Keratinocyte (primary cell): ENCODE data around the gene GTPBP6. TPM values are rescaled to one million over a fixed set of nuclear protein-coding genes. Genes with fewer than 3 reads are reported as not detected.
A peak's percentile ranks its signal among the peaks of the same experiment; 100 is the strongest.
"Not testable (repeated sequence)": the region's sequence is repeated elsewhere in the genome, so short reads cannot be mapped to it uniquely, and the experiment has no call there.

Experiments used
- DNase-seq: peaks from one replicate; pipeline ENCODE4 v3.0.0-alpha.2; 2011; ENCODE audit warnings: low read depth, missing footprints, low spot score
- FAIRE-seq: peaks from 2 replicates; lab custom pipeline; 2011; peaks lifted over from hg19 to GRCh38; lab: Jason Lieb, UNC
- H2AFZ ChIP-seq: 2 replicates; pipeline ENCODE4 v1.6.0; 2012; ENCODE audit warnings: low read length, control low read depth, inconsistent platforms; ENCODE audit not compliant: control insufficient read depth
- H3K27ac ChIP-seq: 2 replicates; pipeline ENCODE4 v1.5.1; 2011; ENCODE audit warnings: low read length; ENCODE audit not compliant: control insufficient read depth, insufficient read depth
- H3K27me3 ChIP-seq: 3 replicates; pipeline ENCODE4 v1.6.0; 2011; ENCODE audit warnings: low read length; ENCODE audit not compliant: control insufficient read depth, insufficient read depth; ENCODE audit errors: extremely low read depth
- H3K36me3 ChIP-seq, 2 experiments: 2 replicates in 1 of 2; 3 replicates in 1 of 2; pipeline ENCODE4 v1.5.1; 2011; ENCODE audit warnings: low read length in 2 of 2, mild to moderate bottlenecking in 1 of 2; ENCODE audit not compliant: control insufficient read depth in 2 of 2, insufficient read depth in 2 of 2; ENCODE audit errors: extremely low read depth in 1 of 2
- H3K4me1 ChIP-seq: 3 replicates; pipeline ENCODE4 v1.5.1; 2011; ENCODE audit warnings: low read length; ENCODE audit not compliant: control insufficient read depth, insufficient read depth; ENCODE audit errors: extremely low read depth
- H3K4me2 ChIP-seq: 3 replicates; pipeline ENCODE4 v1.6.0; 2011; ENCODE audit warnings: low read depth, low read length; ENCODE audit not compliant: control insufficient read depth, insufficient read depth; ENCODE audit errors: extremely low read depth
- H3K4me3 ChIP-seq, 3 experiments: fragments of 200-600 bp in 1 of 3; sonication (generic) in 1 of 3; 2 replicates in 2 of 3; 3 replicates in 1 of 3; pipeline ENCODE4 v1.5.1; 2011 to 2016; ENCODE audit warnings: low read length in 3 of 3, mild to moderate bottlenecking in 3 of 3, control low read depth in 2 of 3, inconsistent platforms in 1 of 3, low read depth in 1 of 3, mixed read lengths in 1 of 3, mixed run types in 1 of 3, moderate library complexity in 1 of 3; ENCODE audit not compliant: control insufficient read depth in 2 of 3, insufficient read depth in 2 of 3; ENCODE audit errors: extremely low read depth in 1 of 3
- H3K79me2 ChIP-seq: 2 replicates; pipeline ENCODE4 v1.6.0; 2012; ENCODE audit warnings: low read length; ENCODE audit not compliant: control insufficient read depth, insufficient read depth
- H3K9ac ChIP-seq: 3 replicates; pipeline ENCODE4 v1.6.0; 2011; ENCODE audit warnings: low read length; ENCODE audit not compliant: control insufficient read depth, insufficient read depth; ENCODE audit errors: extremely low read depth
- H3K9me1 ChIP-seq: 3 replicates; pipeline ENCODE4 v1.6.0; 2011; ENCODE audit warnings: low read length; ENCODE audit not compliant: control insufficient read depth, insufficient read depth; ENCODE audit errors: extremely low read depth
- H3K9me3 ChIP-seq: 2 replicates; pipeline ENCODE4 v1.5.1; 2012; ENCODE audit warnings: low read depth, low read length; ENCODE audit not compliant: control insufficient read depth
- H4K20me1 ChIP-seq: 3 replicates; pipeline ENCODE4 v1.6.0; 2011; ENCODE audit warnings: low read length; ENCODE audit not compliant: control insufficient read depth, insufficient read depth; ENCODE audit errors: extremely low read depth
- EZH2 ChIP-seq: IDR thresholded peaks from one replicate; pipeline ENCODE4 v1.6.1; 2012; ENCODE audit warnings: inconsistent platforms, mild to moderate bottlenecking, low read length, moderate library complexity
- dilution Hi-C: fragments of 300-500 bp; cut with MboI; formaldehyde crosslinking; loops from one replicate; pipeline ENCODE4 v1.7.0; 2020; ENCODE audit warnings: low sequenced_read_pairs; ENCODE audit not compliant: extremely low pct_ligation_motif_present
- polyA plus RNA-seq, 5 experiments: library from polyadenylated mRNA; depleted of rRNA in 3 of 5; stranded (reverse) in 3 of 5; stranded (forward) in 1 of 5; unstranded in 1 of 5; fragments of >200 nt; gene quantifications; 1 replicate in 1 of 5; 2 replicates in 3 of 5; 3 replicates in 1 of 5; pipeline versions ENCODE4 v1.2.1 to v1.2.3, GENCODE V29; 2011 to 2012; ENCODE audit warnings: missing spikeins in 2 of 5, low read depth in 1 of 5, low replicate concordance in 1 of 5
- TF ChIP-seq, protein P1 (sequence below), 3 experiments: IDR thresholded peaks in 1 of 3; conservative IDR thresholded peaks in 1 of 3; optimal IDR thresholded peaks in 1 of 3; 2 replicates in 2 of 3; 3 replicates in 1 of 3; pipeline versions ENCODE3 to v1.5.1; 2011; ENCODE audit warnings: low read length in 3 of 3, mild to moderate bottlenecking in 3 of 3, moderate library complexity in 2 of 3, control low read depth in 1 of 3, inconsistent platforms in 1 of 3; ENCODE audit not compliant: insufficient read depth in 2 of 3; ENCODE audit errors: extremely low read depth in 1 of 3

The GTPBP6 gene
- polyA plus RNA-seq, 1 donor (not counting 4 experiments of a cell fraction or from before 2014, with no cell fraction given): 16.7 TPM

- H3K4me1 ChIP-seq: peaks cover 3% of the 10 kb centered on the region
- DNase-seq: no peak
- H3K9me3 ChIP-seq: peaks cover 5% of the 10 kb centered on the region
- H3K9me1 ChIP-seq: no peaks in the 10 kb centered on the region
- peak within 1 kb of the TSS; percentile 59 for H3K4me2 ChIP-seq
- no peak within 1 kb of the TSS for H3K27ac ChIP-seq
- H3K79me2 ChIP-seq: peaks cover 5% of the 10 kb centered on the region
- no peak for FAIRE-seq
- H4K20me1 ChIP-seq: no peaks in the 10 kb centered on the region
- H2AFZ ChIP-seq: peak within 1 kb of the TSS; percentile 65
- H3K4me3 ChIP-seq: peak within 1 kb of the TSS in 2 of 3 experiments; percentile 19 to 43
- H3K36me3 ChIP-seq: peaks cover 1 to 17% of the 10 kb centered on the region in 2 experiments
- no peaks in the 10 kb centered on the region for H3K27me3 ChIP-seq
- dilution Hi-C loops: no loop called here
- no peak for TF ChIP-seq EZH2
- TF ChIP-seq, protein P1, sequence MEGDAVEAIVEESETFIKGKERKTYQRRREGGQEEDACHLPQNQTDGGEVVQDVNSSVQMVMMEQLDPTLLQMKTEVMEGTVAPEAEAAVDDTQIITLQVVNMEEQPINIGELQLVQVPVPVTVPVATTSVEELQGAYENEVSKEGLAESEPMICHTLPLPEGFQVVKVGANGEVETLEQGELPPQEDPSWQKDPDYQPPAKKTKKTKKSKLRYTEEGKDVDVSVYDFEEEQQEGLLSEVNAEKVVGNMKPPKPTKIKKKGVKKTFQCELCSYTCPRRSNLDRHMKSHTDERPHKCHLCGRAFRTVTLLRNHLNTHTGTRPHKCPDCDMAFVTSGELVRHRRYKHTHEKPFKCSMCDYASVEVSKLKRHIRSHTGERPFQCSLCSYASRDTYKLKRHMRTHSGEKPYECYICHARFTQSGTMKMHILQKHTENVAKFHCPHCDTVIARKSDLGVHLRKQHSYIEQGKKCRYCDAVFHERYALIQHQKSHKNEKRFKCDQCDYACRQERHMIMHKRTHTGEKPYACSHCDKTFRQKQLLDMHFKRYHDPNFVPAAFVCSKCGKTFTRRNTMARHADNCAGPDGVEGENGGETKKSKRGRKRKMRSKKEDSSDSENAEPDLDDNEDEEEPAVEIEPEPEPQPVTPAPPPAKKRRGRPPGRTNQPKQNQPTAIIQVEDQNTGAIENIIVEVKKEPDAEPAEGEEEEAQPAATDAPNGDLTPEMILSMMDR (optimal IDR thresholded peaks at IDR 0.05 in 1 of 3, IDR thresholded peaks at IDR 0.05 in 1 of 3, conservative IDR thresholded peaks at IDR 0.05 in 1 of 3; ENCODE audit: extremely low read depth in 1 of 3, insufficient read depth in 2 of 3, low read length in 3 of 3): no peak
- peak within 1 kb of the TSS; percentile 46 for H3K9ac ChIP-seq
These were observed 37.2 kb downstream of the GTPBP6 start, which contains the start of gene PLCXD1 for GRCh38 chrX:281166-281999. Gene PLCXD1 (plus strand): TSS chrX:281381. CDS start chrX:284188, 2,807 bp downstream.

DNA sequence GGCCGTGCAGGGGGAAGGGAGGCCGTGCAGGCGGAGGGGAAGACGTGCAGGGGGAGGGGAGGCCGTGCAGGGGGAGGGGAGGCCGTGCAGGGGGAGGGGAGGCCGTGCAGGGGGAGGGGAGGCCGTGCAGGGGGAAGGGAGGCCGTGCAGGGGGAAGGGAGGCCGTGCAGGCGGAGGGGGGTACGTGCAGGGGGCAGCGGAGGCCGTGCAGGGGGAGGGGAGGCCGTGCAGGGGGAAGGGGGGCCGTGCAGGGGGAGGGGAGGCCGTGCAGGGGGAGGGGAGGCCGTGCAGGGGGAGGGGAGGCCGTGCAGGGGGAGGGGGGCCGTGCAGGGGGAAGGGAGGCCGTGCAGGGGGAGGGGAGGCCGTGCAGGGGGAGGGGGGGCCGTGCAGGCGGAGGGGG lies 37.9 kb downstream of the GTPBP6 start:
- H3K27ac ChIP-seq, H3K27me3 ChIP-seq, H3K4me3 ChIP-seq, H3K9me1 ChIP-seq, H3K79me2 ChIP-seq, DNase-seq, H3K4me2 ChIP-seq, FAIRE-seq, dilution Hi-C loops, H3K9me3 ChIP-seq, H3K4me1 ChIP-seq, H3K9ac ChIP-seq, H4K20me1 ChIP-seq, H2AFZ ChIP-seq: not testable (repeated sequence)
- H3K36me3 ChIP-seq: peaks cover 1 to 15% of the 10 kb centered on the region in 2 experiments

- H3K27me3 ChIP-seq, H4K20me1 ChIP-seq, H3K4me2 ChIP-seq, H3K9ac ChIP-seq, H3K27ac ChIP-seq, H3K4me3 ChIP-seq, H2AFZ ChIP-seq, dilution Hi-C loops, H3K36me3 ChIP-seq, H3K9me1 ChIP-seq, H3K4me1 ChIP-seq, H3K79me2 ChIP-seq, FAIRE-seq, H3K9me3 ChIP-seq, DNase-seq: not testable (repeated sequence)
These were observed 38.6 kb downstream of the GTPBP6 start for GRCh38 chrX:279757-280604.
